Measurements from ENCODE around the gene ALOX15.

DNA sequence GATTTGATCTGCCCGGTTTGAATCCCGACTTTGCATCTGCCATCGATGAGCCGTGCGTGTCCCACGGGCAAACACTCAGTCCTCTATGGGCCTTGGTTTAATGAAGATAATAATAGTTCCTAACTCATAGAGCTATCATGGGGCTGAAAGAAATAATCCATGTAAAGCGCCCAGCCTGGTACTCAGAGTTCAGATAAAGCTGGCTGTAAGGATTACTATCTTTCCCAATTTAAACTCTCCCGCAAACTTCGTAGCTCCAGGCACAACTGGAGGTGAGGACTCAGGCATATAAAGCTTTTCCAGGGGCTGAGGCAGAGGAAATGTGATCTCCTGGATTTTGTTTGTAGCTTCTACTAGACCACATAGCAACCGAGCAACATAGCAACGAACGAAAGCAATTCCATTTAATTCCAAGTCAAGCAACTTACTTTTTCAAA is 16.3 kb downstream of the ALOX15 start:
- TF ChIP-seq, protein P1, sequence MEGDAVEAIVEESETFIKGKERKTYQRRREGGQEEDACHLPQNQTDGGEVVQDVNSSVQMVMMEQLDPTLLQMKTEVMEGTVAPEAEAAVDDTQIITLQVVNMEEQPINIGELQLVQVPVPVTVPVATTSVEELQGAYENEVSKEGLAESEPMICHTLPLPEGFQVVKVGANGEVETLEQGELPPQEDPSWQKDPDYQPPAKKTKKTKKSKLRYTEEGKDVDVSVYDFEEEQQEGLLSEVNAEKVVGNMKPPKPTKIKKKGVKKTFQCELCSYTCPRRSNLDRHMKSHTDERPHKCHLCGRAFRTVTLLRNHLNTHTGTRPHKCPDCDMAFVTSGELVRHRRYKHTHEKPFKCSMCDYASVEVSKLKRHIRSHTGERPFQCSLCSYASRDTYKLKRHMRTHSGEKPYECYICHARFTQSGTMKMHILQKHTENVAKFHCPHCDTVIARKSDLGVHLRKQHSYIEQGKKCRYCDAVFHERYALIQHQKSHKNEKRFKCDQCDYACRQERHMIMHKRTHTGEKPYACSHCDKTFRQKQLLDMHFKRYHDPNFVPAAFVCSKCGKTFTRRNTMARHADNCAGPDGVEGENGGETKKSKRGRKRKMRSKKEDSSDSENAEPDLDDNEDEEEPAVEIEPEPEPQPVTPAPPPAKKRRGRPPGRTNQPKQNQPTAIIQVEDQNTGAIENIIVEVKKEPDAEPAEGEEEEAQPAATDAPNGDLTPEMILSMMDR (conservative IDR thresholded peaks at IDR 0.05; ENCODE audit: low read depth, low read length) = no peak
- TF ChIP-seq EZH2 (IDR thresholded peaks at IDR 0.05; ENCODE audit: low read length, unreplicated experiment) = no peak

Data from PC-3 (cell line).